CD4-positive, alpha-beta T cell treated with Interleukin-4 for 1 hour (primary cell): ENCODE results near the gene KLHDC9.
"Not testable (repeated sequence)": the region's sequence is repeated elsewhere in the genome, so short reads cannot be mapped to it uniquely, and the experiment has no call there.

ENCODE experiments used
- DNase-seq, 2 donors: peaks; one replicate each; pipeline ENCODE4 v3.0.0-alpha.2; 2020 to 2022

Gene KLHDC9

GRCh38 chr1:161099090-161099802 is 1.1 kb downstream of the KLHDC9 start:
- no peak for DNase-seq

- DNase-seq = no peak
Measured at GRCh38 chr1:161100556-161100955, 2.4 kb downstream of the KLHDC9 start.

- no peak for DNase-seq
Measured at GRCh38 chr1:161106431-161106830, 8.3 kb downstream of the KLHDC9 start.

- DNase-seq = no peak
Measured at GRCh38 chr1:161111117-161111516, 13.0 kb downstream of the KLHDC9 start.

- no peak for DNase-seq
Measured at GRCh38 chr1:161111527-161111926, 13.4 kb downstream of the KLHDC9 start.

- DNase-seq = no peak
Measured at GRCh38 chr1:161113915-161114314, 15.8 kb downstream of the KLHDC9 start.

- no peak for DNase-seq
Measured at GRCh38 chr1:161114556-161114955, 16.4 kb downstream of the KLHDC9 start.

- DNase-seq = no peak
Measured at GRCh38 chr1:161115132-161115711, 17.1 kb downstream of the KLHDC9 start.

GRCh38 chr1:161115961-161116360 is 17.8 kb downstream of the KLHDC9 start:
- DNase-seq = not testable (repeated sequence)

- DNase-seq = peak; percentile 84 to 85
Measured at GRCh38 chr1:161117759-161118581, 19.8 kb downstream of the KLHDC9 start, which contains the start of the genes NIT1 and PFDN2. Gene NIT1, plus strand, starts transcription at chr1:161118105. Its CDS starts 72 bp downstream, at chr1:161118177. Gene PFDN2, minus strand, starts transcription at chr1:161118037. Its CDS starts 11 bp downstream, at chr1:161118026.

- DNase-seq = peak; percentile 75 to 83
Measured at GRCh38 chr1:161119092-161119903, 21.1 kb downstream of the KLHDC9 start.

GRCh38 chr1:161121042-161121650 is 23.0 kb downstream of the KLHDC9 start:
- DNase-seq = no peak

GRCh38 chr1:161121834-161122233 is 23.7 kb downstream of the KLHDC9 start:
- DNase-seq = peak in 1 of 2 donors; percentile 21

- DNase-seq = no peak
Measured at GRCh38 chr1:161122967-161123366, 24.8 kb downstream of the KLHDC9 start.

- DNase-seq = no peak
Measured at GRCh38 chr1:161127649-161128048, 29.5 kb downstream of the KLHDC9 start.

GRCh38 chr1:161128591-161129420 is 30.6 kb downstream of the KLHDC9 start:
- DNase-seq = no peak

- DNase-seq = no peak
Measured at GRCh38 chr1:161130266-161130665, 32.1 kb downstream of the KLHDC9 start.

- peak in 1 of 2 donors; percentile 32 for DNase-seq
Measured at GRCh38 chr1:161131523-161132409, 33.6 kb downstream of the KLHDC9 start.

- peak; percentile 96 to 97 for DNase-seq
Measured at GRCh38 chr1:161132410-161133219, 34.5 kb downstream of the KLHDC9 start, which contains the start of gene DEDD. Gene DEDD, minus strand, starts transcription at chr1:161132667. Its CDS starts 8,205 bp downstream, at chr1:161124462.
